Fibroblast of lung (primary cell): ENCODE results near the gene AK1.

Experiments used
- EZH2 ChIP-seq: IDR thresholded peaks from 2 replicates; pipeline ENCODE4 v1.5.1; 2012; ENCODE audit warnings: low read length, control low read depth, mild to moderate bottlenecking; ENCODE audit errors: missing control alignments
- TF ChIP-seq, protein P1 (sequence below), 2 donors: IDR thresholded peaks in 1 of 2; conservative IDR thresholded peaks in 1 of 2; 1 replicate in 1 of 2; 2 replicates in 1 of 2; pipeline ENCODE4 v1.5.1; 2011 to 2012; ENCODE audit warnings: low read length in 2 of 2, control low read depth in 1 of 2, inconsistent platforms in 1 of 2, low read depth in 1 of 2, mild to moderate bottlenecking in 1 of 2

DNA sequence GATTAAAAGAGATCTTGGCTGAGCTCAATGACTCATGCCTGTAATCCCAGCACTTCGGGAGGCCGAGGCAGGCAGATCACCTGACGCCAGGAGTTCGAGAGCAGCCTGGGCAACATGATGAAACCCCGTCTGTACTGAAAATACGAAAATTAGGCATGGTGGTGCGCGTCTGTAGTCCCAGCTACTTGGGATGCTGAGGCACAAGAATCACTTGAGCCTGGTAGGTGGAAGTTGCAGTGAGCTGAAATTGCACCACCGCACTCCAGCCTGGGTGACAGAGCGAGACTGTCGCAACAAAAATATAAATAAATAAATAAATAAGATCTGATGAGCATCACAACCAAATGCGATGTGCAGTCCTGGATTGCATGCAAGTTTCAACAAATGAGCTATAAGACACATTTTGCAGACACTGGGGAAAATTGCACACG, 14.3 kb downstream of the AK1 start:
- TF ChIP-seq, protein P1, sequence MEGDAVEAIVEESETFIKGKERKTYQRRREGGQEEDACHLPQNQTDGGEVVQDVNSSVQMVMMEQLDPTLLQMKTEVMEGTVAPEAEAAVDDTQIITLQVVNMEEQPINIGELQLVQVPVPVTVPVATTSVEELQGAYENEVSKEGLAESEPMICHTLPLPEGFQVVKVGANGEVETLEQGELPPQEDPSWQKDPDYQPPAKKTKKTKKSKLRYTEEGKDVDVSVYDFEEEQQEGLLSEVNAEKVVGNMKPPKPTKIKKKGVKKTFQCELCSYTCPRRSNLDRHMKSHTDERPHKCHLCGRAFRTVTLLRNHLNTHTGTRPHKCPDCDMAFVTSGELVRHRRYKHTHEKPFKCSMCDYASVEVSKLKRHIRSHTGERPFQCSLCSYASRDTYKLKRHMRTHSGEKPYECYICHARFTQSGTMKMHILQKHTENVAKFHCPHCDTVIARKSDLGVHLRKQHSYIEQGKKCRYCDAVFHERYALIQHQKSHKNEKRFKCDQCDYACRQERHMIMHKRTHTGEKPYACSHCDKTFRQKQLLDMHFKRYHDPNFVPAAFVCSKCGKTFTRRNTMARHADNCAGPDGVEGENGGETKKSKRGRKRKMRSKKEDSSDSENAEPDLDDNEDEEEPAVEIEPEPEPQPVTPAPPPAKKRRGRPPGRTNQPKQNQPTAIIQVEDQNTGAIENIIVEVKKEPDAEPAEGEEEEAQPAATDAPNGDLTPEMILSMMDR (conservative IDR thresholded peaks at IDR 0.05 in 1 of 2, IDR thresholded peaks at IDR 0.05 in 1 of 2; ENCODE audit: low read depth in 1 of 2, low read length in 2 of 2) = no peak
- no peak for TF ChIP-seq EZH2
